ENCODE data around the gene RADIL. TPM values are rescaled to one million over a fixed set of nuclear protein-coding genes. Genes with fewer than 3 reads are reported as not detected.
"Not testable (repeated sequence)": the region's sequence is repeated elsewhere in the genome, so short reads cannot be mapped to it uniquely, and the experiment has no call there.

RADIL gene
- total RNA-seq, 3 donors from 2014 or later (not counting 1 experiment from before 2014, with no cell fraction given), result not detected

DNA sequence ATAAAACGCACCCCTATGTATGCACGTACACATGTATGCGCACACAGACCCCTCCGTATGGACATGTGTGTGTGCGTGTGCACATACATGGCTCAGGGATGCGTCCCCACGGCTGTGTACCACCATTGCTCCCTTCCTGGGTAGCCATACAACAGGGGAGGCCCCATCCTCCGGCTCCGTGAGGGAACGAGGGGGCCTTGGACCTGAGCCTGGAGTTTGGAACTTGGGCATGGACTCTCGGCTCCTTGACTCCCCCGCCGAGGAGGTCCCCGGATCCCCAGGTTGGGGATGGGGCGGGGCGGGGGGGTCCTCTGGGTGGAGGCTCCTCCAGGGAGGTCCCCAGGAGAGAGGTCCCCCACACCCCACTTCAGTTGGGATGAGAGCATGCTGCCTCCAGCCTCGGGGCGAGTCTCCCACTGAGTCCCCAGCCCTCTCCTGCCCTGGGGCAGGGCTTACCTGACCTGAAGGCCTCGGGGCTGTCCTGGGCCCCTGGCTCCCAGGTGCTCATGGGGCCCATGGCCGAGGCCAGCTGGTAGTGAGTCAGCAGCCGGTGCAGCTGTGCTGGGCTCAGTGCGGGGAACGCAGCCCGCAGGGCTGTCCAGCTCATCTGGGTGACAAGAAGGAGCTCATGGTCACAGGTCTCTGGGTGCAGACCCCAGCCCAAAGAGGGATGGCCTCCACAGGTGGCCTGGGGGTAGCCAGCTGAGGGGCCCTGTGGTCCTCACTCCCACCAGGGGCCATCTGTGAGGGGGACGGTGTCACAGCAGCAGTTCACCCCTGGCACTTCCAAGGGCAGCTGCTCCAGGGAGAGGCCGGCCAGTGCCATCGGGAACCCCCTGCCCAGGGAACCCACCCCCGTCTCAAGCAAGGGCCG is 78.2 kb downstream of the RADIL start:
- ATAC-seq (no peak), DNase-seq (no peak)
- Histone ChIP-seq H3K9me3 (ENCODE audit: control insufficient read depth, insufficient read depth, low read length) (no peaks in the 10 kb centered on the region), H3K4me1 (ENCODE audit: control insufficient read depth, insufficient read depth, low read length) (peaks cover 14% of the 10 kb centered on the region), H3K4me3 (ENCODE audit: low read length) (no peak overlapping the region), H3K27me3 (ENCODE audit: control insufficient read depth, insufficient read depth, low read length) (no peaks in the 10 kb centered on the region), H3K36me3 (ENCODE audit: control insufficient read depth, insufficient read depth, low read length) (no peaks in the 10 kb centered on the region), H3K27ac (ENCODE audit: low read length) (no peak overlapping the region)
- 87% methylated on average over 29 of the region's 29 CpGs for WGBS (ENCODE audit: insufficient coverage)
- Mint-ChIP-seq H3K4me1 (peaks cover 0 to 8% of the 10 kb centered on the region in 2 donors), H3K27ac (no peak overlapping the region), H3K4me3 (no peak overlapping the region), H3K27me3 (ENCODE audit: low read depth in 2 of 2) (peaks cover 0 to 10% of the 10 kb centered on the region in 2 donors), H3K9me3 (no peaks in the 10 kb centered on the region), H3K36me3 (no peaks in the 10 kb centered on the region)
- TF ChIP-seq CTCF (IDR thresholded peaks at IDR 0.05), result no peak
- intact Hi-C loops (cut with micrococcal nuclease), result no loop called here

GRCh38 chr7:4803397-4804241 is 79.9 kb downstream of the RADIL start:
- DNase-seq (no peak), ATAC-seq (no peak)
- Histone ChIP-seq H3K27me3 (ENCODE audit: control insufficient read depth, insufficient read depth, low read length) (no peaks in the 10 kb centered on the region), H3K4me1 (ENCODE audit: control insufficient read depth, insufficient read depth, low read length) (no peaks in the 10 kb centered on the region), H3K9me3 (ENCODE audit: control insufficient read depth, insufficient read depth, low read length) (no peaks in the 10 kb centered on the region), H3K36me3 (ENCODE audit: control insufficient read depth, insufficient read depth, low read length) (no peaks in the 10 kb centered on the region), H3K27ac (ENCODE audit: low read length) (no peak overlapping the region), H3K4me3 (ENCODE audit: low read length) (no peak overlapping the region)
- Mint-ChIP-seq H3K27ac (no peak overlapping the region), H3K9me3 (no peaks in the 10 kb centered on the region), H3K27me3 (ENCODE audit: low read depth in 2 of 2) (peaks cover 0 to 3% of the 10 kb centered on the region in 2 donors), H3K36me3 (no peaks in the 10 kb centered on the region), H3K4me1 (no peaks in the 10 kb centered on the region), H3K4me3 (no peak overlapping the region)
- no peak for TF ChIP-seq CTCF (IDR thresholded peaks at IDR 0.05)
- 96% methylated on average over 41 of the region's 41 CpGs for WGBS (ENCODE audit: insufficient coverage)
- intact Hi-C loops (cut with micrococcal nuclease), result no loop called here

- H3K27me3 Mint-ChIP-seq (ENCODE audit: low read depth in 2 of 2); H3K9me3 ChIP-seq (ENCODE audit: control insufficient read depth, insufficient read depth, low read length); H3K4me3 ChIP-seq (ENCODE audit: low read length); H3K27ac Mint-ChIP-seq; H3K27me3 ChIP-seq (ENCODE audit: control insufficient read depth, insufficient read depth, low read length); H3K36me3 Mint-ChIP-seq; DNase-seq; H3K27ac ChIP-seq (ENCODE audit: low read length); H3K4me1 Mint-ChIP-seq; H3K4me1 ChIP-seq (ENCODE audit: control insufficient read depth, insufficient read depth, low read length); H3K9me3 Mint-ChIP-seq; intact Hi-C loops (cut with micrococcal nuclease); ATAC-seq; H3K36me3 ChIP-seq (ENCODE audit: control insufficient read depth, insufficient read depth, low read length); H3K4me3 Mint-ChIP-seq: not testable (repeated sequence)
- WGBS (ENCODE audit: insufficient coverage), result 97% methylated on average over 23 of the region's 23 CpGs
Observed at GRCh38 chr7:4802577-4802976, 80.9 kb downstream of the RADIL start.

DNA sequence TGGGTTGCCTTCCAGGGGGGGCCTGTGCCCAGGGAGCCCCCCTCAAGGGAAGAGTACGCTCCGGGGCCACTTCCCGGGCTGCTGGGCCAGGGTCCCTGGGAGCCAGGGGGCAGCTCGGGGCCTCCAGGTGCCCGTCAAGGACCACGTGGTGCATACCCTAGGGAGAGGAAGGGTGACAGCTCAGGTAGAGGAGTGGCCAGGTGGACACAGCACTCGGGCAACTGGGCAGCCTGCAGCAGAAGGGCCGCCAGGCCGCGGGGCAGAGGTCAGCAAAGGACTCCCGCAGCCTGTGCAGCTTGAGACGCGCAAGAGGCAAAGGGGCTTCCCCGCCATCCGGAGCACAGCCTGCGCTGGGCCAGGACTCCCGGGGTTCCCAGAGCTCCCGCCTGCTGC is 81.7 kb downstream of the RADIL start:
- TF ChIP-seq CTCF (IDR thresholded peaks at IDR 0.05), result no peak
- no peak overlapping the region for H3K4me3 ChIP-seq (ENCODE audit: low read length)
- ATAC-seq (no peak), DNase-seq (no peak)
- WGBS (ENCODE audit: insufficient coverage), result 95% methylated on average over 18 of the region's 18 CpGs
- no peaks in the 10 kb centered on the region for H3K9me3 Mint-ChIP-seq
- no peaks in the 10 kb centered on the region for H3K36me3 ChIP-seq (ENCODE audit: control insufficient read depth, insufficient read depth, low read length)
- no peaks in the 10 kb centered on the region for H3K9me3 ChIP-seq (ENCODE audit: control insufficient read depth, insufficient read depth, low read length)
- H3K4me1 ChIP-seq (ENCODE audit: control insufficient read depth, insufficient read depth, low read length), result peaks cover 3% of the 10 kb centered on the region
- no peaks in the 10 kb centered on the region for H3K4me1 Mint-ChIP-seq
- H3K27me3 Mint-ChIP-seq (ENCODE audit: low read depth in 2 of 2), result no peaks in the 10 kb centered on the region
- no peak overlapping the region for H3K27ac Mint-ChIP-seq
- no peak overlapping the region for H3K4me3 Mint-ChIP-seq
- no peaks in the 10 kb centered on the region for H3K36me3 Mint-ChIP-seq
- no peak overlapping the region for H3K27ac ChIP-seq (ENCODE audit: low read length)
- intact Hi-C loops (cut with micrococcal nuclease), result no loop called here
- H3K27me3 ChIP-seq (ENCODE audit: control insufficient read depth, insufficient read depth, low read length), result no peaks in the 10 kb centered on the region
